ENCODE results near the gene RRP12.

- no peak for TF ChIP-seq EZH2phosphoT487 (IDR thresholded peaks at IDR 0.05; ENCODE audit: insufficient read depth, low read depth)
- TF ChIP-seq EZH2 (IDR thresholded peaks at IDR 0.05; ENCODE audit: insufficient read depth, poor library complexity, severe bottlenecking): no peak
These were observed 71.4 kb downstream of the RRP12 start for GRCh38 chr10:97329766-97330165.

All from GM23248 (cell line).